GM19395 (cell line): ENCODE measurements around the gene TBC1D19.
"Not testable (repeated sequence)": the region's sequence is repeated elsewhere in the genome, so short reads cannot be mapped to it uniquely, and the experiment has no call there.

Source experiments
- ATAC-seq: cut with Tn5 transposase; IDR thresholded peaks from one replicate; pipeline ENCODE4 v1.9.1; 2021; ENCODE audit warnings: mild to moderate bottlenecking, moderate library complexity; ENCODE audit not compliant: unreplicated experiment

Gene TBC1D19

GRCh38 chr4:26596843-26597242 lies 13.0 kb downstream of the TBC1D19 start:
- no peak for ATAC-seq

GRCh38 chr4:26601204-26601603 lies 17.3 kb downstream of the TBC1D19 start:
- ATAC-seq = no peak

- no peak for ATAC-seq
Observed at GRCh38 chr4:26607776-26608175, 23.9 kb downstream of the TBC1D19 start.

- ATAC-seq = no peak
Observed at GRCh38 chr4:26609391-26609790, 25.5 kb downstream of the TBC1D19 start.

- ATAC-seq = no peak
Observed at GRCh38 chr4:26609868-26610267, 26.0 kb downstream of the TBC1D19 start.

GRCh38 chr4:26611372-26611771 lies 27.5 kb downstream of the TBC1D19 start:
- no peak for ATAC-seq

GRCh38 chr4:26611885-26612284 lies 28.0 kb downstream of the TBC1D19 start:
- ATAC-seq = no peak

GRCh38 chr4:26613237-26613636 lies 29.4 kb downstream of the TBC1D19 start:
- no peak for ATAC-seq

- no peak for ATAC-seq
Observed at GRCh38 chr4:26613735-26614134, 29.9 kb downstream of the TBC1D19 start.

GRCh38 chr4:26619784-26620183 lies 35.9 kb downstream of the TBC1D19 start:
- ATAC-seq = no peak

- no peak for ATAC-seq
Observed at GRCh38 chr4:26621366-26621765, 37.5 kb downstream of the TBC1D19 start.

- ATAC-seq = no peak
Observed at GRCh38 chr4:26622913-26623312, 39.0 kb downstream of the TBC1D19 start.

- not testable (repeated sequence) for ATAC-seq
Observed at GRCh38 chr4:26626658-26627057, 42.8 kb downstream of the TBC1D19 start.

GRCh38 chr4:26632916-26633315 lies 49.0 kb downstream of the TBC1D19 start:
- no peak for ATAC-seq

GRCh38 chr4:26634237-26634636 lies 50.4 kb downstream of the TBC1D19 start:
- ATAC-seq = no peak

GRCh38 chr4:26636458-26636857 lies 52.6 kb downstream of the TBC1D19 start:
- no peak for ATAC-seq

- not testable (repeated sequence) for ATAC-seq
Observed at GRCh38 chr4:26640639-26641038, 56.8 kb downstream of the TBC1D19 start.

GRCh38 chr4:26647523-26648224 lies 63.8 kb downstream of the TBC1D19 start:
- ATAC-seq = no peak

- no peak for ATAC-seq
Observed at GRCh38 chr4:26648260-26648659, 64.4 kb downstream of the TBC1D19 start.

- ATAC-seq = no peak
Observed at GRCh38 chr4:26660261-26660660, 76.4 kb downstream of the TBC1D19 start.

- no peak for ATAC-seq
Observed at GRCh38 chr4:26663888-26664287, 80.0 kb downstream of the TBC1D19 start.

GRCh38 chr4:26670903-26671537 lies 87.1 kb downstream of the TBC1D19 start:
- no peak for ATAC-seq
